Measurements from ENCODE around the gene MYH15.

GRCh38 chr3:108489776-108490175, 20.6 kb downstream of the MYH15 start:
- no peak for TF ChIP-seq USF2 (IDR thresholded peaks at IDR 0.05; ENCODE audit: low read depth, low read length)
- TF ChIP-seq, protein P1, sequence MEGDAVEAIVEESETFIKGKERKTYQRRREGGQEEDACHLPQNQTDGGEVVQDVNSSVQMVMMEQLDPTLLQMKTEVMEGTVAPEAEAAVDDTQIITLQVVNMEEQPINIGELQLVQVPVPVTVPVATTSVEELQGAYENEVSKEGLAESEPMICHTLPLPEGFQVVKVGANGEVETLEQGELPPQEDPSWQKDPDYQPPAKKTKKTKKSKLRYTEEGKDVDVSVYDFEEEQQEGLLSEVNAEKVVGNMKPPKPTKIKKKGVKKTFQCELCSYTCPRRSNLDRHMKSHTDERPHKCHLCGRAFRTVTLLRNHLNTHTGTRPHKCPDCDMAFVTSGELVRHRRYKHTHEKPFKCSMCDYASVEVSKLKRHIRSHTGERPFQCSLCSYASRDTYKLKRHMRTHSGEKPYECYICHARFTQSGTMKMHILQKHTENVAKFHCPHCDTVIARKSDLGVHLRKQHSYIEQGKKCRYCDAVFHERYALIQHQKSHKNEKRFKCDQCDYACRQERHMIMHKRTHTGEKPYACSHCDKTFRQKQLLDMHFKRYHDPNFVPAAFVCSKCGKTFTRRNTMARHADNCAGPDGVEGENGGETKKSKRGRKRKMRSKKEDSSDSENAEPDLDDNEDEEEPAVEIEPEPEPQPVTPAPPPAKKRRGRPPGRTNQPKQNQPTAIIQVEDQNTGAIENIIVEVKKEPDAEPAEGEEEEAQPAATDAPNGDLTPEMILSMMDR (conservative IDR thresholded peaks at IDR 0.05; ENCODE audit: low read depth, low read length) = peak; percentile 70
- TF ChIP-seq POLR2A (IDR thresholded peaks at IDR 0.05; ENCODE audit: low read depth, low read length) = no peak

Data from IMR-90 (cell line).